ENCODE measurements around the gene R3HDM2.
"Not testable (repeated sequence)": the region's sequence is repeated elsewhere in the genome, so short reads cannot be mapped to it uniquely, and the experiment has no call there.

The R3HDM2 gene

DNA sequence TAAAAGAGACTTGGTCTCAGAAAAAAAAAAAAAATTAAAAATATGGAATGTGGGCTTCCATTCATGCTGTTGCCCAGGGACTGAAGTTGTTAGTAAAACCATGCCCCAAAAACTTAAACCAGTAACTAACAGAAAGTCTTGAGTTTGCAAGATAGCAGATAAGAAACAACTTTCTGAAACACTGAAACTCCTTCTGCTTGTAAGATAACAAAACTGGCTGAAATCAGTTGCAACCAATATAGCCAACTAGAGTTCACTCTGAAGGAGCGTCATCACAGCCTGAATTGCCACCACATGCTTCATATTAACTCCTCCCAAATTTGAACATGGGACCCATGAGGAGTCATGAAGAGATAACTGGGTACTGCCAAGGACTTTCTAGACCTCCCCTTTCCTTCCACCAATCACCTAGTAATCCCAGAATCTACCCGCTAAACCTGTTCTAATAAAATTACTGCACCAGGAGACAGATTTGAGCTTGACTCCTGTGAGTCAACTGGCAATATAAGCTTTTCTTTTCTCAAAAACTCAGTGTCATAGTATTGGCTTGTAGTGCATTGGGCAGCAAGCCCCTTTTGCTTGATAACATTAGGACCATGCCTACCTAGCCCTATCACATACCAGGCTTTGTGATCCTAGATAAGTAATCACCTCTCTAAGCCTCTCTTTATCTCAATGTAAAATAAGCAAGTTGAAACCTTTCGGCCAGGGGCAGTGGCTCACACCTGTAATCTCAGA is 53.6 kb downstream of the R3HDM2 start:
- DNase-seq (ENCODE audit: low read depth in 2 of 2), result no peak

DNA sequence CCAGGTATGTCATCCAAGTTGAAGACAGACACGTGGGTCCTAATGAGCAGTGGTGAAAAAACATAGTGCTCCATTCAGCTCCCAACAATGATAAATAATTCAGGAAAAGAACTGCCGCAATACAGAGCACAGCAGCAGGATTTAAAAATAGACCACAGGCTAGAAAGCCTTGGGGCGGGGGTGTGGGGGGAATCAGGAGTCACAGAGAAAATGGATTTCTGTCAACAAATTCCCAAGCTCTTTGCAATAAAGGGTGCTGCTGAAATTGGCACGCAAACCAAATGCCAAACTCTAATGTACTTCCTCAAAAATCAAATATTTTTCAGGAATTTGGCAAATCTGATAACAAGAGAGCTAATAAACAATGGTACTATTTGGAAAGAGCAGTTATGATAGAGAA is 58.6 kb downstream of the R3HDM2 start:
- no peak for DNase-seq (ENCODE audit: low read depth in 2 of 2)

GRCh38 chr12:57370696-57371095 is 60.1 kb downstream of the R3HDM2 start:
- DNase-seq (ENCODE audit: low read depth in 2 of 2), result no peak

DNA sequence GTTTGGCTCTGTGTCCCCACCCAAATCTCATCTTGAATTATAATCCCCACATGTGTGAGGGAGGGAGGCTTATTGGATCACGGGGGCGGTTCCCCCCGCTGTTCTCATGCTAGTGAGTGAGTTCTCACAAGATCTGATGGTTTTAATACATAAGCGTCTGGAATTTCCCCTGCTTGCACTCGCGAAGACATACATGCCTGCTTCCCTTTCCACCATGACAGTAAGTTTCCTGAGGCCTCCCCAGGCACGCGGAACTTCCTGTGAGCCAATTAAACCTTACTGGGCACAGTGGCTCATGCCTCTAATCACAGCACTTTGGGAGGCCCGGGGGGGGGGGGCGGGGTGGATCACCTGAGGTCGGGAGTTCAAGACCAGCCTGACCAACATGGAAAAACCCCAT is 60.8 kb downstream of the R3HDM2 start:
- no peak for DNase-seq (ENCODE audit: low read depth in 2 of 2)

- no peak for DNase-seq (ENCODE audit: low read depth in 2 of 2)
These were observed 61.6 kb downstream of the R3HDM2 start for GRCh38 chr12:57369202-57369601.

DNA sequence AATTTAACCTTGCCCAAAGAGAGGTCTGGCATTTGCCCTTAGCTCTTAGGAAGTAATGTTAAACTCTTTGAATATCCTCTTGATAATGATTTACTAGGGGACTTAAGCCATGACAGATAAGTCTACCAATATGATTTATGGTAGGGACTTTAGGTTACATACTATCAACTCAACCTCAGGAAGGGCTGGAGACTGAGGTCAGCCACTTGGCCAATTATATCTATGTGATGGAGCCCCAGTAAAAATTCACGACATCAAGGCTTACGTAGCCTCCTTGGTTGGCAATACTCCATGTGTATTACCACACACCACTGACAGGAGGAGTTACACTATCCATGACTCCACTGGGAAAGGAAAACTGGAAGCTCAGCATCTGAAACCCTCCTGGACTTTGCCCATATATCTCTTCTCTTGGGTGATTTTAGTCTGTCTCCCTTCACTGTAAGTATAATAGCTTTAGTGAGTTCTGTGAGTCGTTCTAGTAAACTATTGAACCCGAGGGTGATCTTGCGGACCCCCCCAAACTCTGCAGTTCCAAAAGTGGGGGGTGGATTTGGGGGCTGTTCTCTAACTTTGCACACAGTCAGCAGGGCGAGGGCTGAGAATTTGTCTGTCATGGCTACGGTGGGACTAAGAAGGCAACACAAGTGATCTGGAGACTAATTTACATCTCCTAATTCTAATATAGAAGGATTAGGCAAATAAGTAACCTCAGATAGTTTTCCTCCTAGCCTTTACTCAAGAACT is 62.3 kb downstream of the R3HDM2 start:
- no peak for DNase-seq (ENCODE audit: low read depth in 2 of 2)

DNA sequence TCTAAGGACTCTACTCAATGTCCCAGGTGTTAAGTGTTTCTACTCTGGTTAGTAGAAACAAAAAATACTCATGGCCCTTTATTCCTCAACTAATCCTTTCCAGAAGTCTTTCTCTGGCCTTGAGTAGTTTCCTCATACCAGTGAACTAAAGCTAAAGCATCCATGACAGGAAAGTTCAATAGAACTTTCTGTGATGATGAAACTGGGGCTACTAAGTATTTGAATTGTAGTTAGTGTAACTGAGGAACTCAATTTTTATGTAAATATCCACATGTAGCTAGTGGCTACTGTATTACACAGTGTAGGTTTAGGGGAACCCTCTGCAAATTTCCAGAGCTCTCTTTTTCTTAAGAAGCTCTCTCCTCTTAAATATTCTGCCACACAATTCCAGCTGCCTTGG is 63.7 kb downstream of the R3HDM2 start:
- DNase-seq (ENCODE audit: low read depth in 2 of 2), result no peak

DNA sequence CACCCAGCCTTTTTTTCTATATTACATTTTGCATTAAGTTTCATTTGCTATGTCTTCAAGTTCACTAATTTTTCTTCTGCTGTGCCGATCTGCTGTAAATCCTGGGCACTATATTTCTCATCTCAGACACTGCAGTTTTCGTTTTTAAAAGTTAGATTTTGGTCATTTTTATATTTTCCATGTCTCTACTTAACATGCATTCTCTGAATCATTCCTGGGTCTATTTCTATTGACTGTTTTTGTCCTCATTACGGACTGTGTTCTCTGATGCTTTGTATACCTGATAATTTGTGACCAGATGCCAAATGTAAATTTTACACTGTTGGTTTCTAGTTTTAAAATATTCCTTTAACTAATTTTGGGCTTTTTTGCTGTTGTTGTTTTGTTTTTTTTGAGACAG is 64.5 kb downstream of the R3HDM2 start:
- no peak for DNase-seq (ENCODE audit: low read depth in 2 of 2)

- not testable (repeated sequence) for DNase-seq (ENCODE audit: low read depth in 2 of 2)
These were observed 66.7 kb downstream of the R3HDM2 start for GRCh38 chr12:57364156-57364555.

DNA sequence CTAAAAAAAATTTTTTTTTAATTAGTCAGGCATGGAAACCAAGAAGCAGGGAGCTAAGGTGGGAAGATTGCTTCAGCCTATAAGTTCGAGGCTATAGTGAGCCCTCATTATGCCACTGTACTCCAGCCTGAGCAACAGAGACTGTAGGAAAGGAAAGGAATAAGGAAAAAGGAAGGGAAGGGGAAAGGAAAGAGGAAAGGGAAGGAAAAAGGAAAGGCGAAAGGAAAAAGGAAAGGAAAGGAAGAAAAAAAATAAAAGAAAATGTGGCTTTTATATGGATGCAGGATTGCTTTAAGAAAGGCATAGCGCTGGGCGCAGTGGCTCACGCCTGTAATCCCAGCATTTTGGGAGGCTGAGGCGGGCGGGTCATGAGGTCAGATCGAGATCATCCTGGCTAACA is 70.4 kb downstream of the R3HDM2 start:
- no peak for DNase-seq (ENCODE audit: low read depth in 2 of 2)

GRCh38 chr12:57358646-57359045 is 72.2 kb downstream of the R3HDM2 start:
- no peak for DNase-seq (ENCODE audit: low read depth in 2 of 2)

GRCh38 chr12:57355734-57356133 is 75.1 kb downstream of the R3HDM2 start:
- DNase-seq (ENCODE audit: low read depth in 2 of 2), result no peak

GRCh38 chr12:57352166-57352565 is 78.7 kb downstream of the R3HDM2 start:
- DNase-seq (ENCODE audit: low read depth in 2 of 2), result no peak

DNA sequence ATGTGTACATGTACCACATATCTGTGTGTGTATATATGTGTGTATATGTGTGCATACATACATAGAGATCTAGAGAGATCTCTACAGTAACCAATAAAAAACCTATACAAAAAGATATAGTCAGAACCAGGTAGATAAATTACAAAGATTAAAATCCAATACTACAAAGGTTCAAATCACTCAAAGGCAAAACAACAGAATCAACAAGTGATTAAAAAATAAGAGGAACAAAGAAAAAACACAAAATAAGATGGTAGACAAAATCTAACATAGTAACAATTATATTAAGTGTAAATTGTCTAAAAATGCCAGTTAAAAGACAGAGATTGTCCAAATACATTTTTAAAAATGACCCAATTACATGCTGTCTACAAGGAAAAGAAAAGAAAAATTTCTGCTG is 83.6 kb downstream of the R3HDM2 start:
- DNase-seq (ENCODE audit: low read depth in 2 of 2), result no peak

GRCh38 chr12:57343703-57344378 is 87.0 kb downstream of the R3HDM2 start:
- no peak for DNase-seq (ENCODE audit: low read depth in 2 of 2)

GRCh38 chr12:57342207-57342691 is 88.6 kb downstream of the R3HDM2 start:
- DNase-seq (ENCODE audit: low read depth in 2 of 2), result no peak

DNA sequence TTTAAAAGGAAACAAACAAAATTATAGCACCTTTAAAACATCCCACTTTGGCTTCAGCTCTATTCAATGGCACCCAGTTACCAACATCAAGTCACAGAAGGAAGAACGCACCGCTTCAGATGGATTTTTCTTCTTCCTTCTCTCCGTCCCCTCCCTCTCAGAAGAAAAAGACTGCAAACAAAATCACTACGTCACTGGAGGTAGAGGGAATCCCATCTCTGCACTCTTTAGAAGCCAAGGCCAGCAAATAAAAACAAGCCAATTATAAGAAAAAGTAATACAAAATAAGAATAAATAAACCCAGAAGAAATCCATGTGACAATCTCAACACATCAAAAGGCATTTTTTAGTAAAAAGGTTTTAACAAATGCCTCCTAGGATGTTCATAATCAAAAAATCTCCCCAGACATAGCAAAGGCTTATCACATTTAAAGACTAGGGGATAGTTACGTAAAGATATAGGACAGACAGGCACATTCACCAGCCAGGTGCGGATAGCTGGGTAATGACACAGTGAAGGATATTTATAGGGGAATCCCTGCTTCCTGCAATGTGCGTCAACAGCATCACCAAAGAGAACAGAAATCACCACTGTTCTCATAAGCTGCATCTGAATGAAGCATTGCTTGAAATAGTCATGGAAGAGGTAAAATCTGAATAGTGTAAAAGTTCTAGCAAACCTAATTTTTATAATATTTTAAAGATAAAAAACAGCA is 89.4 kb downstream of the R3HDM2 start:
- DNase-seq (ENCODE audit: low read depth in 2 of 2), result no peak

DNA sequence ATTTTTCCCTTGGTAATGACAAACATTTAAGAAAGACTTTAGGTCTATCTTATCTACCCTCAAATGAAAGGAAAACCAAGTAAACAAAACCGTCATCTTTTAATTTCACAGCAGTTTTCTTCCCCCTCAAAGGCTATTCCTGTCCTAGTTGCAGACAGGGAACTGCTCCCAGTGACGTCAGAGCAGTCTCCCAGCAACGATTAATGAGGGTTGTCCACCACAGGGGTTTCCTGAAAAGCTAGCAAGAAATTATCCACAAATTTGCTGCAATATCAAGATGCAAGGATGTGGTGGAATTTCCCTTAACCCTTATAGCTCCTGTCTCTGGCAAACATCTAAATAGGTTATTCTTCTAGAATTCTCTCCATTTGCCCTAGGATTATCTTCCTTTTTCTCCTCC is 90.7 kb downstream of the R3HDM2 start:
- DNase-seq (ENCODE audit: low read depth in 2 of 2), result no peak

- DNase-seq (ENCODE audit: low read depth in 2 of 2), result not testable (repeated sequence)
These were observed 94.5 kb downstream of the R3HDM2 start for GRCh38 chr12:57336299-57336698.

DNA sequence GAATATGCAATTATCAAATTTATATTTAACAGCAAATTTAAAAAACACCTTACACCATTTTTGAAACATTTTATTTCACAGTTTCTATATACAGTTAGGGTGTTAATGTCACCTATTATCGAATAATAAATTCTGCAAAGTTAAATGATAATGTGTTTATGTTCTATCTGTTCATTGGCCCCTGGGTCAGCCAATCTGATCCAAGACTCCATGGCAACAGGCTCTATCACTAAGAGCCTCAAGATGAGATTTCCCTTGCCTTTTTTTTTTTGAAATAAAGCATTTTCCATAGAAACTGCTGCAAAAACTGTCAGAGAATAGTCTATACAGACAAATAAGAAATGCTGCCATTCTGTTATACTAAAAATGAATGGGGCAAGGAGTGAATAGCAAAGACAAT is 96.6 kb downstream of the R3HDM2 start:
- no peak for DNase-seq (ENCODE audit: low read depth in 2 of 2)

DNA sequence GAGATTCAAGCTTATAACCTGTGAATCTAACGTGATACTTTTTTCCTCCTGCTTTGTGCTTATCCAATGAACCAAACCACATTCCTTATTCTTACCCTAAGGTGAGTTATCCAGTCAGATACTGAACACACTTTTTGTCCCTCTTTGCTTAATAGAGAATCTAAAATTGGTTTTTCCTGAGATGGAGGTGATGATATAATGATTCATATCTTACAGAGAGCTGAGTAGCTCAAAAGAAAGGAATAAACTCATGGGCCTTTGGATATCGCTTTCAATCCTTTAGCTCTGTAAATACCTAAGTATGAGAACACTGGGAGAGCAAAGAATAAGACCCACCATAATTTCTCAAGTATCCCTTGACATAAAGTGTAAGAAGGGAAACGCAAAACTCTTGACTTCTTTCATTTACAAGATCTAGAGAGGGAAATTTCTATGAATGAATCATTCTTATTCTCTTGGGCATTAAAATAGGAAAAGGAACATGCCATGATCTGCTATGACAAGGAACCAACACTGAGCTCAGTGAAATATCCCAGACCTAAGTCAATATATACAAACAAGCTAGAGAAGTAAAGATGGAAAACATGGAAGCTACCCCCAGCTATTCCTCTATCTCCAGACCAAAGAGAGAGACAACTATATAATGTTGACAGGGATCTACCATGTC is 98.1 kb downstream of the R3HDM2 start:
- DNase-seq (ENCODE audit: low read depth in 2 of 2), result no peak

DNA sequence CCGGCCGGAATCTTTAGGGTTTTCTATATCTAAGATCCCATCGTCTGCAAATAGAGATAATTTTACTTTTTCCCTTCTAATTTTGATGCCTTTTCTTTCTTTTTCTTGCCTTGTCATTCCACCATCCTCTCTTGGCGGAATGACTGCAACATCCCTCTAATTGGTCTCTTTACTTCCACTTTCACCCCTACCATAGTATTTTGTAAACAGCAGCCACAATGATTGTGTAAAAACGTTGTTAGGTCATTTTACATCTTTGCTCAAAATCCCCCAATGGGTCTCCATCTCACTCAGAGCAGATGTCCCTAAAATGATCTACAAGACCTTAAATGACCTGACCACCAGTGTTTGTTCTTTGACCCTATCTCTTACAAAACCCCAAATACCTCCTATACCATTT is 99.9 kb downstream of the R3HDM2 start:
- DNase-seq (ENCODE audit: low read depth in 2 of 2), result no peak

All from activated CD8-positive, alpha-beta memory T cell treated with anti-CD3 and anti-CD28 coated beads for 4 hours (primary cell).